Muscle layer of colon (tissue), 2 donors: ENCODE measurements around the gene TSPAN18.

Experiments
- H3K27ac ChIP-seq: one replicate; pipeline ENCODE4 v1.7.0; 2013; ENCODE audit warnings: low read depth, mild to moderate bottlenecking, low read length, moderate library complexity
- H3K27me3 ChIP-seq, 2 donors: one replicate each; pipeline ENCODE4 v1.7.0; 2013; ENCODE audit warnings: low read length in 2 of 2, mild to moderate bottlenecking in 2 of 2; ENCODE audit not compliant: insufficient read depth in 2 of 2, control insufficient read depth in 1 of 2
- H3K36me3 ChIP-seq: one replicate; pipeline ENCODE4 v1.7.0; 2013; ENCODE audit warnings: mild to moderate bottlenecking, low read length; ENCODE audit not compliant: insufficient read depth
- H3K4me1 ChIP-seq: one replicate; pipeline ENCODE4 v1.7.0; 2013; ENCODE audit warnings: mild to moderate bottlenecking, low read length; ENCODE audit not compliant: insufficient read depth
- H3K4me3 ChIP-seq, 2 donors: one replicate each; pipeline ENCODE4 v1.7.0; 2013; ENCODE audit warnings: low read length in 2 of 2, low read depth in 1 of 2, mild to moderate bottlenecking in 1 of 2, moderate library complexity in 1 of 2
- H3K9ac ChIP-seq: one replicate; pipeline ENCODE4 v1.7.0; 2013; ENCODE audit warnings: low read length
- H3K9me3 ChIP-seq: one replicate; pipeline ENCODE4 v1.7.0; 2013; ENCODE audit warnings: mild to moderate bottlenecking, low read length
- donor health status: abdominal sarcoma.
- donor health status: Adenocarcinoma of cecum.

Gene TSPAN18

DNA sequence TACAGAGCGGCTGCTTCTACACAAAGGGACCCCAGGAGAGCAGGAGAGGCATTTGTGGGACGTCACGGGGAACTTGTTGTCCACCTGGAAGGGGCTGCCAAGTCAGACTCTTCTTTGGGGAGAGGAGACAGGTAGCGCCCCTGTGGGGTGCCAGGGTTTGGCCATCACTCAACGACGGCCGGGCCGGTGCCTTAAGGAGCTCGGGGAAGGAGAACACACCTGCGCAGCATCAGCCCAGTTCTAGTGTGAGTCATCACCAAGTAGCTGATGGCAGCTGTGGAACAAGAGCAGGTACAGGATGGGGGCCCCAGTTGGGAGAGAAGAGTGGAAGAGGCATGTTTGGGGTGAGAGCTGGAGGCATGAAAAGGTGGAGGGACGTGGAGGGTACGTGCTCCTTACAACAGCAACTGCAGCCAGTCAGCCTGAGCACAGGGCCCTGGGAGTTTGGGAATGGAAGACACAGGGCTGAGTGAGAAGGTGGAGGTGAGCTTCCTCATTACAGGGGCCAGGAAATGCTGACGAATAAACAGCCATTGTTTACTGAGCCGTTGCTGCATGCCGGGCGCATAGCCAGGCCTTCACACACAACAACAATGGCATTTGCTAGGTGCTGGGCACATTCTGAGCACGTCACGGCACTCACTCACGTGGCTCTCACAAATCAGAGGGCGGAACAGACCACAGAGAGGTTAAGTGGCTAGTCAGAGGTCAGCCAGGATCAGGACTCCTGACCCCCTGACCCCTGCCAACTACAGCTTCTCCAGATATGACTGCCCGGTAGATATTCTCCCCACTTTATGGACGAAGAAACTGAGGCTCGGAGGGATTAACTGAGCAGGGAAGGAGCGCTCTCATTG lies 253.0 kb downstream of the TSPAN18 start:
- Histone ChIP-seq H3K9me3 (no peaks in the 10 kb centered on the region), H3K36me3 (no peaks in the 10 kb centered on the region), H3K9ac (no peak overlapping the region), H3K4me1 (no peaks in the 10 kb centered on the region), H3K27me3 (no peaks in the 10 kb centered on the region), H3K27ac (no peak overlapping the region), H3K4me3 (no peak overlapping the region)

DNA sequence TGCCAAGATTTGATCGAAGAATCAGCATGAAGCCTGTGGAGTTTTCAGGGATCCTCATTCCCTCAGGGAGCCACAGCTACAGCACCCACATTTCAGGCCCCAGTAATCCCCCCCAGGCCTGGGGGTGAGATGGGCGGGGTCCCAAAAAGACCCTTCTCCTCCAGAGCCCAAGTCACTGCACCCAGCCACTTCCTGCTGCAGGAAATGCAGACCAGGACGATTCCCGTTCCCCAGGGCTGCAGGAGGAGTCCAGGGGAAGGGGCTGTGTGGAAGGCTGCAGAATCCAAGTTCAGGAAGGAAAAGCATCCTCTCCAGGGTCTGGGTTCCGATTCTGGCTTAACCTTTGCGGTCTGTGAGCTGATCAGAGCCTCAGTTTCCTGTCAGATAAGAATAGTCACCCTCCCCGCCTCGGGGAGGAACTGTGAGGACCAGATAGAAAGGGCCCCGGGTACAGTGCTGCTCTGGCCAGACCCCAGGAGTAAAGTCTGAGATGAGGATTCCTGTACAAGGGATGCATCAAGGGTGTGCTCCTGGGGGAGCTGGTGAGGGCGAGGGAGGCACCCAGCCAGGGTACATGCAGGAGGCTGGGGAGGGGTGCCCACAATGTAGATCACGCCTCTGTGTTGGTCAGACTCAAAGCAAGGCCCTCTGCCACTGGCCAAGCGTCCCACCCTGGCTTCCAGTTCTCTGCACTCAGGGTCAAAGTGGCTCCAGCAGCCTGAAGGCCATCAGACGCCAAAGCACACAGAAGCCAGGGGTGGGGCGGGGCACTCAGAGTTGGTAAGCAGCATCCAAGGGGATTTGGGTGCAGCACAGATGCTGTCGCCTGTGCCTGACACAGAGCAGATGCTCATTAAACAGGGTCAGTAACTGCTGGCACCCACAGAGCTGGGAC lies 254.0 kb downstream of the TSPAN18 start:
- Histone ChIP-seq H3K4me1 (no peaks in the 10 kb centered on the region), H3K27ac (no peak overlapping the region), H3K27me3 (no peaks in the 10 kb centered on the region), H3K9ac (no peak overlapping the region), H3K9me3 (no peaks in the 10 kb centered on the region), H3K4me3 (no peak overlapping the region), H3K36me3 (no peaks in the 10 kb centered on the region)
